Activated naive CD8-positive, alpha-beta T cell treated with anti-CD3 and anti-CD28 coated beads, Interleukin-2, amount 10 ng/mL, durations not matched to agents 7 days and 5 days (primary cell): ENCODE results near the gene CENPU. TPM values are rescaled to one million over a fixed set of nuclear protein-coding genes. Genes with fewer than 3 reads are reported as not detected.
A peak's percentile ranks its signal among the peaks of the same experiment; 100 is the strongest.
"Not testable (repeated sequence)": the region's sequence is repeated elsewhere in the genome, so short reads cannot be mapped to it uniquely, and the experiment has no call there.

Source experiments
- ATAC-seq: fragments of 150-1000 bp; cut with Tn5 transposase; one replicate; pipeline ENCODE4 v1.10.0; 2021; ENCODE audit warnings: low read depth, moderate library complexity
- POLR2A ChIA-PET: fragments of 350-600 bp; sonication (Branson Sonifier 250); formaldehyde crosslinking; loops from one replicate; lab custom pipeline; 2021; ENCODE audit warnings: antibody characterized with exemption; lab: Charles Lee
- DNase-seq: peaks from one replicate; pipeline ENCODE4 v3.0.0; 2021
- H3K27ac Mint-ChIP-seq: one replicate; pipeline ENCODE4 v1.8.0; 2022; ENCODE audit warnings: mild to moderate bottlenecking, mixed read lengths
- H3K27me3 Mint-ChIP-seq: one replicate; pipeline ENCODE4 v1.8.0; 2022; ENCODE audit warnings: mild to moderate bottlenecking, moderate library complexity, mixed read lengths
- H3K36me3 Mint-ChIP-seq: one replicate; pipeline ENCODE4 v1.8.0; 2021; ENCODE audit warnings: mild to moderate bottlenecking, mixed read lengths
- H3K4me1 Mint-ChIP-seq: one replicate; pipeline ENCODE4 v1.8.0; 2021; ENCODE audit warnings: mixed read lengths
- H3K4me3 Mint-ChIP-seq: one replicate; pipeline ENCODE4 v1.8.0; 2022; ENCODE audit warnings: mild to moderate bottlenecking, moderate library complexity, mixed read lengths
- H3K9me3 Mint-ChIP-seq: one replicate; pipeline ENCODE4 v1.8.0; 2021; ENCODE audit warnings: mixed read lengths
- total RNA-seq, 2 experiments: library from RNA; stranded (reverse); gene quantifications; one replicate each; pipeline ENCODE4 v1.2.3, GENCODE V29; 2021

CENPU gene, protein sequence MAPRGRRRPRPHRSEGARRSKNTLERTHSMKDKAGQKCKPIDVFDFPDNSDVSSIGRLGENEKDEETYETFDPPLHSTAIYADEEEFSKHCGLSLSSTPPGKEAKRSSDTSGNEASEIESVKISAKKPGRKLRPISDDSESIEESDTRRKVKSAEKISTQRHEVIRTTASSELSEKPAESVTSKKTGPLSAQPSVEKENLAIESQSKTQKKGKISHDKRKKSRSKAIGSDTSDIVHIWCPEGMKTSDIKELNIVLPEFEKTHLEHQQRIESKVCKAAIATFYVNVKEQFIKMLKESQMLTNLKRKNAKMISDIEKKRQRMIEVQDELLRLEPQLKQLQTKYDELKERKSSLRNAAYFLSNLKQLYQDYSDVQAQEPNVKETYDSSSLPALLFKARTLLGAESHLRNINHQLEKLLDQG
- total RNA-seq: 10 to 100 TPM; 46.0 to 50.1 TPM

- peaks cover 28% of the 10 kb centered on the region for H3K4me1 Mint-ChIP-seq
- no peaks in the 10 kb centered on the region for H3K9me3 Mint-ChIP-seq
- no peaks in the 10 kb centered on the region for H3K27me3 Mint-ChIP-seq
- POLR2A ChIA-PET: interaction anchor here (0.6 to 2.8 kb wide), 29 partner anchors 8 to 517 kb away, joined by 3 to 48 read pairs (median 5); partner anchors contain the start of genes ACSL1, CASP3, IRF2 and PRIMPOL
- peaks cover 8% of the 10 kb centered on the region for H3K36me3 Mint-ChIP-seq
- ATAC-seq: peak; percentile 97
- peak within 1 kb of the TSS; percentile 99 for H3K4me3 Mint-ChIP-seq
- peak within 1 kb of the TSS; percentile 96 for H3K27ac Mint-ChIP-seq
- peak; percentile 97 for DNase-seq
Observed at GRCh38 chr4:184733654-184734524, at the start of gene CENPU. Gene CENPU (minus strand): TSS chr4:184734096. CDS start chr4:184734062, 34 bp downstream.

- Mint-ChIP-seq H3K4me1 (peaks cover 17% of the 10 kb centered on the region), H3K36me3 (peaks cover 28% of the 10 kb centered on the region), H3K4me3 (peak overlapping the region; percentile 31), H3K27ac (peak overlapping the region; percentile 55), H3K9me3 (peaks cover 4% of the 10 kb centered on the region), H3K27me3 (no peaks in the 10 kb centered on the region)
- ATAC-seq: peak; percentile 63
- DNase-seq: no peak
- POLR2A ChIA-PET: no interaction called here
Observed at GRCh38 chr4:184782731-184783373, 49.0 kb upstream of the CENPU start.

DNA sequence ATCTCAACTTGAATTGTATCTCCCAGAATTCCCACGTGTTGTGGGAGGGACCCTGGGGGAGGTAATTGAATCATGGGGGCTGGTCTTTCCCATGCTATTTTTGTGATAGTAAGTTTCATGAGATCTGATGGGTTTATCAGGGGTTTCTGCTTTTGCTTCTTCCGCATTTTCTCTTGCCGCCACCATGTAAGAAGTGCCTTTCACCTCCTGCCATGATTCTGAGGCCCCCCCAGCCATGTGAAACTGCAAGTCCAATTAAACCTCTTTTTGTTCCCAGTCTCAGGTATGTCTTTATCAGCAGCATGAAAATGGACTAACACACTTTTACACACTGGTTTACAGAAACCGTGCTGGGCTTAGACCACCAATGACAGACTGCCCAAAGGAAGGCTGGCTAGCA, 45.3 kb upstream of the CENPU start:
- H3K9me3 Mint-ChIP-seq, H3K27me3 Mint-ChIP-seq, H3K4me3 Mint-ChIP-seq, POLR2A ChIA-PET, DNase-seq, ATAC-seq, H3K27ac Mint-ChIP-seq: not testable (repeated sequence)
- H3K4me1 Mint-ChIP-seq: peaks cover 13% of the 10 kb centered on the region
- peaks cover 18% of the 10 kb centered on the region for H3K36me3 Mint-ChIP-seq

DNA sequence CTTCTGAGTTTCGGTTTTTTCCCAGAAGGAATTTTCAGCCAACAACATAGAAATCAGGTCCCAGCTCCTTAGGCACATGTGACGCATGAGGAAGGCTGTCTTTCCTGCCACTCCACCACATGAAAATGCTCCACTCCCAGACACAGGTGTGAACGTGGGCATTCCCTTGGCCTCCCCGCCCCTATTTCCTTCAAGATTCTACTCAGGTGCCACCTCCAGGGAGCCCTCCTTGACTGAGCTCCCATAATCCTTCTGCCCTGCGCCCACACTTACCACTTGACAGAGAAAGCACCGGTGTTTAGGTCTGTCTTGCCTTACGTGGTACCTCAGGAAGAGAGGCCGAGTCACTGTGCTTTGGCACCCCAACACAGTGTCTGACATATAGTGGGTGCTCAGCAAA, 44.4 kb upstream of the CENPU start:
- POLR2A ChIA-PET: no interaction called here
- Mint-ChIP-seq H3K27me3 (no peaks in the 10 kb centered on the region), H3K27ac (no peak overlapping the region), H3K4me3 (no peak overlapping the region), H3K4me1 (peaks cover 11% of the 10 kb centered on the region), H3K9me3 (peaks cover 4% of the 10 kb centered on the region), H3K36me3 (peaks cover 13% of the 10 kb centered on the region)
- ATAC-seq (no peak), DNase-seq (no peak)

GRCh38 chr4:184776821-184777220, 42.9 kb upstream of the CENPU start:
- POLR2A ChIA-PET: no interaction called here
- H3K27me3 Mint-ChIP-seq: no peaks in the 10 kb centered on the region
- H3K9me3 Mint-ChIP-seq: peaks cover 4% of the 10 kb centered on the region
- H3K4me1 Mint-ChIP-seq: no peaks in the 10 kb centered on the region
- no peak overlapping the region for H3K27ac Mint-ChIP-seq
- no peak for ATAC-seq
- no peak overlapping the region for H3K4me3 Mint-ChIP-seq
- peaks cover 10% of the 10 kb centered on the region for H3K36me3 Mint-ChIP-seq
- DNase-seq: no peak

GRCh38 chr4:184775854-184776555, 42.1 kb upstream of the CENPU start:
- H3K27me3 Mint-ChIP-seq: no peaks in the 10 kb centered on the region
- H3K4me1 Mint-ChIP-seq: no peaks in the 10 kb centered on the region
- peaks cover 4% of the 10 kb centered on the region for H3K9me3 Mint-ChIP-seq
- peaks cover 12% of the 10 kb centered on the region for H3K36me3 Mint-ChIP-seq
- DNase-seq (no peak), ATAC-seq (no peak)
- no peak overlapping the region for H3K4me3 Mint-ChIP-seq
- no peak overlapping the region for H3K27ac Mint-ChIP-seq
- POLR2A ChIA-PET: no interaction called here

DNA sequence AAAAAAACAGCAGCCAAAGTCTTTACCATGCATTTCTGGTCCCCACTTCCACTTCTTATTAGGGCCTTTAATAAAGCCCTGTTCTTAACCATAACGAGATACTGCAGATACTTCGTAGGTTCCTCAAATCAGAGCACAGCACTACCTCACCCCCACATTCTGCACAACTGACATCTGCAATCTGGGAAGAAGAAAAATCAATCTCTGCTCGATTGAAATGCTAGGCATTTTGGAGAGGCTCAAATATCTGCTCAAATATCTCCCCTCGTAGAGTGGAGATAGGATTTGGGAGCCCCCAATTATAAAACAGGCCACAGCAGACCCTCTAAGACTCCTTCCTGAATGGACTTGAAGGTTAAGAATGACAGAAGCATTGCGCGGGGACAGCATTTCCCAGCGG, 40.3 kb upstream of the CENPU start:
- ATAC-seq (no peak), DNase-seq (no peak)
- Mint-ChIP-seq H3K9me3 (peaks cover under 1% of the 10 kb centered on the region), H3K27me3 (no peaks in the 10 kb centered on the region), H3K36me3 (peaks cover 7% of the 10 kb centered on the region), H3K4me1 (no peaks in the 10 kb centered on the region), H3K4me3 (no peak overlapping the region), H3K27ac (no peak overlapping the region)
- POLR2A ChIA-PET: no interaction called here

DNA sequence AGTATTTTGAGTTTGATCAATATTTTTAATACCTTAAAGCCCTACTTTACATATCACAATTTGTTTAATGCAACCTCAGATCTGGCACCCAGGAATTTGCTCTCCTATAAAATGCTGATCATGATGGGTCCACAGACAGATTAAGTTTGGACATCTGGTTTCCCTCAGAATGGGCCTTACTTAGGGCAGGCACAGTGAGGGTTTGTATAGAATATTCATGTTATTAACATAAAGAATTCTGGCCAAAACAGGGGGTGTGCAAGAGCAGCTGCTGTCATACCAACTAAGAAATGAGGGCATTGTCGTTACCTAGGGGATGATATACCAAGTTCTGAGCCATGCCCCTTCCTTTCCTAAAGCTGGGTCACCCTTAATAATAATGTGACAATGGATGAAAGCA, 37.5 kb upstream of the CENPU start:
- DNase-seq (no peak), ATAC-seq (no peak)
- Mint-ChIP-seq H3K9me3 (no peaks in the 10 kb centered on the region), H3K27me3 (no peaks in the 10 kb centered on the region), H3K27ac (no peak overlapping the region), H3K4me1 (no peaks in the 10 kb centered on the region), H3K36me3 (peaks cover 2% of the 10 kb centered on the region), H3K4me3 (no peak overlapping the region)
- POLR2A ChIA-PET: no interaction called here

DNA sequence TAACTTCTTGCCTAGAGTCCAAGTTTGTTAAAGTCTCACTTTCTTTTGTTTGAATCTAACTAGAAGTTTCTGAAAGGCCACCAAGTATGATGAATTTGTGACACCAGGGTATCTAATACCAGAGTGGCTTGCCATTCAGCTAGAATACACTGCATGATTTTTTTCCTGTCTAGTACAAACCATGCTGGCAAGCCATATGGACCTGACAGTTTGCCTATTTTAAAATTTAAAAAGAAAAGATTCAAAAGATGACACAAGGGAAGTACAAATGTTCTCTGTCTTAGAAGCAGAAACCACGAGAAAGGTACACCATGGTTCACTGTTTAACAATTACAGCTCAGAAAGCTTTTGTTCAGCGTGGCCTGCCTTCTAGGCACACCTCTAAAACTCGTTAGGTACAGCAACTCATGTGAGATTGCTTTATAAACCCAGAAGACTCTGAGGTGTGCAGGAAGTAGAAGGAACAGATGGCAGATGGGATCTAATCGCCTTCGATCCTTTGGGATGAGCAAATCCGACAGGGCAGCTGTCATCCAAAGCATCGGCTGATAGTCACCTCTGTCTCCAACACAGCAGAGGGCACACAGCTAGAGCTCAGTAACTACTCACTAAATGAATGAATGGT, 35.4 kb upstream of the CENPU start:
- peaks cover 9% of the 10 kb centered on the region for H3K36me3 Mint-ChIP-seq
- POLR2A ChIA-PET: no interaction called here
- ATAC-seq: no peak
- no peak overlapping the region for H3K4me3 Mint-ChIP-seq
- no peaks in the 10 kb centered on the region for H3K4me1 Mint-ChIP-seq
- no peaks in the 10 kb centered on the region for H3K9me3 Mint-ChIP-seq
- DNase-seq: no peak
- H3K27ac Mint-ChIP-seq: no peak overlapping the region
- H3K27me3 Mint-ChIP-seq: no peaks in the 10 kb centered on the region

DNA sequence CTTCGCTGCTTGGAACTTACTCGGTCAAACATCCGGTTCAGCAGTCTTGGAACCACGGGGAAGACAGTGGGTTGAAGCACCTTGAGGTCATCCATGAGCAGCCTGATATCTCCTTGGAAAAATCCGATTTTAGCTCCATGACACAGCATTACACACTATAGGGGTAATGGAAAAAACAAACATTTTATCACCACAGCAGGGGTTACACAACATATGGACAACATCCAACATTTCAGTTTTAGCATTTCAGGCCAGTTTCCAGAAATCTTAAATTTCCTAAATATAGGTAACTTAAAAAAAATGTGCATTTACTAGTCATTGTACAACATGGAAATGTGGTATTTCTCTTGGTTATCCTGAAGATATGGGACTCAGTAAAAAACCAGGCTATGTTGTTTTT, 34.4 kb upstream of the CENPU start:
- DNase-seq (no peak), ATAC-seq (no peak)
- Mint-ChIP-seq H3K27me3 (no peaks in the 10 kb centered on the region), H3K4me3 (no peak overlapping the region), H3K9me3 (no peaks in the 10 kb centered on the region), H3K4me1 (peaks cover 2% of the 10 kb centered on the region), H3K27ac (no peak overlapping the region), H3K36me3 (peaks cover 12% of the 10 kb centered on the region)
- POLR2A ChIA-PET: no interaction called here

DNA sequence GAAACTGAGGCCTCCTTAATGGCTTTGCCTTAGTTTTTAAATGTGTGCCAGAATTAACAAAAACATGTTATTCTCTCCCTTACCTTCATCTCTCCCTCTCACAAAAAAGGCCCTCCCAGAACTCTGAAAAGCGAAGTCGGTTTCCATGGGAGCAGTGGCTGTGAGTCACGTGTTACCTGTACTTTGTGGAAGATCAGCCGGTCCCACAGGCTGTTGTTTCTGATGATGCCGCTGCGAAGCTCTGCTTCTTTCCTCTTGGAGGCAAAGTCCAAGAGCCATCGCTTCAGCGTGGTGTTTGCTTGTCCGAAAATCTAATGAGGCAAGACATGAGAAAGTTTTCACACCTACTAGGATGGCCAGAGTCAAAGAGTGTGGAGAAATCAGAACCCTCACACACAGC, 32.5 kb upstream of the CENPU start:
- no peak overlapping the region for H3K27ac Mint-ChIP-seq
- peaks cover 12% of the 10 kb centered on the region for H3K4me1 Mint-ChIP-seq
- POLR2A ChIA-PET: no interaction called here
- no peak for ATAC-seq
- H3K36me3 Mint-ChIP-seq: peaks cover 19% of the 10 kb centered on the region
- no peaks in the 10 kb centered on the region for H3K27me3 Mint-ChIP-seq
- DNase-seq: no peak
- no peak overlapping the region for H3K4me3 Mint-ChIP-seq
- H3K9me3 Mint-ChIP-seq: no peaks in the 10 kb centered on the region

GRCh38 chr4:184765473-184766340, 31.8 kb upstream of the CENPU start:
- H3K9me3 Mint-ChIP-seq: no peaks in the 10 kb centered on the region
- H3K27ac Mint-ChIP-seq: no peak overlapping the region
- H3K4me3 Mint-ChIP-seq: no peak overlapping the region
- H3K36me3 Mint-ChIP-seq: peaks cover 18% of the 10 kb centered on the region
- H3K4me1 Mint-ChIP-seq: peaks cover 13% of the 10 kb centered on the region
- no peak for ATAC-seq
- H3K27me3 Mint-ChIP-seq: no peaks in the 10 kb centered on the region
- POLR2A ChIA-PET: no interaction called here
- no peak for DNase-seq
